A673 (cell line): Measurements from ENCODE around the gene BTBD9. TPM values are rescaled to one million over a fixed set of nuclear protein-coding genes. Genes with fewer than 3 reads are reported as not detected.

Experiments used
- BruUV-seq: library from RNA; stranded (reverse); fragments of 400-500 nt; replicated peaks from 2 replicates; lab custom pipeline; 2021; lab: Mats Ljungman, UMichigan
- CTCF ChIA-PET: fragments of 300-600 bp; sonication (Branson Sonifier 250); formaldehyde crosslinking; loops from one replicate; lab custom pipeline; 2022; ENCODE audit warnings: antibody characterized with exemption; lab: Charles Lee
- POLR2A ChIA-PET: fragments of 300-600 bp; sonication (Branson Sonifier 250); formaldehyde crosslinking; loops from one replicate; lab custom pipeline; 2022; ENCODE audit warnings: antibody characterized with exemption; ENCODE audit not compliant: low non-redundant PET; lab: Charles Lee
- DNase-seq: peaks from one replicate; pipeline ENCODE4 v3.0.0-alpha.2; 2015; ENCODE audit warnings: low spot score
- H3K27ac ChIP-seq: fragments of 200-600 bp; sonication (generic); 2 replicates; pipeline ENCODE4 v1.5.1; 2016; ENCODE audit warnings: mixed run types, low read depth, mild to moderate bottlenecking, mixed read lengths, antibody characterized with exemption, low read length; ENCODE audit not compliant: poor library complexity, severe bottlenecking
- H3K27me3 ChIP-seq: fragments of 200-600 bp; sonication (generic); replicated peaks from 2 replicates; pipeline ENCODE4 v1.6.1; 2017; ENCODE audit warnings: mixed run types, low read depth, mild to moderate bottlenecking, mixed read lengths, antibody characterized with exemption, low read length; ENCODE audit not compliant: insufficient read depth, poor library complexity
- H3K36me3 ChIP-seq: fragments of 200-600 bp; sonication (generic); 2 replicates; pipeline ENCODE4 v1.6.1; 2016; ENCODE audit warnings: mixed run types, mild to moderate bottlenecking, mixed read lengths, antibody characterized with exemption, low read length; ENCODE audit not compliant: insufficient read depth, poor library complexity, severe bottlenecking
- H3K4me1 ChIP-seq: fragments of 200-600 bp; sonication (generic); 2 replicates; pipeline ENCODE4 v1.6.1; 2017; ENCODE audit warnings: mixed run types, mild to moderate bottlenecking, mixed read lengths, antibody characterized with exemption, low read length; ENCODE audit not compliant: insufficient read depth, poor library complexity, severe bottlenecking
- H3K4me3 ChIP-seq: fragments of 200-600 bp; sonication (generic); 2 replicates; pipeline ENCODE4 v1.5.1; 2016; ENCODE audit warnings: low read depth, mixed run types, mild to moderate bottlenecking, mixed read lengths, low read length; ENCODE audit not compliant: poor library complexity, severe bottlenecking
- H3K9me3 ChIP-seq: fragments of 200-600 bp; sonication (generic); 2 replicates; pipeline ENCODE4 v1.6.1; 2016; ENCODE audit warnings: mixed run types, low read depth, mild to moderate bottlenecking, mixed read lengths, antibody characterized with exemption, low read length; ENCODE audit not compliant: poor library complexity, severe bottlenecking
- CTCF ChIP-seq: fragments of 300-800, 200-600 bp; sonication (generic); conservative IDR thresholded peaks from 2 replicates; pipeline ENCODE4 v1.5.1; 2017; ENCODE audit warnings: low read depth, mild to moderate bottlenecking, antibody characterized with exemption, low read length, moderate library complexity, mixed read lengths
- EZH2 ChIP-seq: fragments of 200-600 bp; sonication (generic); IDR thresholded peaks from 2 replicates; pipeline ENCODE4 v1.6.1; 2017; ENCODE audit warnings: borderline replicate concordance, low read depth, mild to moderate bottlenecking, mixed read lengths, antibody characterized with exemption, low read length; ENCODE audit not compliant: poor library complexity, severe bottlenecking
- intact Hi-C: fragments of 100-400 bp; cut with micrococcal nuclease; formaldehyde crosslinking; loops from one replicate; pipeline ENCODE4 v1.10.0; 2022; ENCODE audit not compliant: unreplicated experiment
- total RNA-seq: library from RNA; stranded (reverse); gene quantifications from 2 replicates; pipeline ENCODE4 v1.2.3, GENCODE V29; 2021

BTBD9 gene
- total RNA-seq, 1 experiment from 2014 or later: 8.0 TPM

DNA sequence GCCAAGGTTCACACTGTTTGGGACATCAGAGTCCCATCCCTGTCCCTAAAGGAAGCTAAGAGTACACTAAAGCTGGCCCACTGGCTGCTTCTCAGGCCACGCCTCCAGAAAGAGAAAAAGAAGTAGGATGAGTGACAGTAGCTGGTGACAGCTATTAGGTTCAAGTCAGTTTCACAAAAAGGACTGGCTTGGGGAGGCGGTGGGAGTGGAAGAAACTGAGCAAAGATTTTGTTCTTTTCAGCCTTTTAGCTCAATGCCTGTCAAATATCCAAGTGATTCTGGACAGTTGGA lies 445.5 kb downstream of the BTBD9 start:
- peaks cover 8% of the 10 kb centered on the region for H3K4me1 ChIP-seq
- intact Hi-C loops: no loop called here
- H3K27me3 ChIP-seq: no peaks in the 10 kb centered on the region
- TF ChIP-seq CTCF (no peak), EZH2 (no peak)
- ChIA-PET CTCF (no interaction called here), POLR2A (no interaction called here)
- no peak for DNase-seq
- no peak overlapping the region for H3K4me3 ChIP-seq
- no peaks in the 10 kb centered on the region for H3K36me3 ChIP-seq
- no peak overlapping the region for H3K27ac ChIP-seq
- BruUV-seq: no TSS peak
- no peaks in the 10 kb centered on the region for H3K9me3 ChIP-seq

- no peaks in the 10 kb centered on the region for H3K27me3 ChIP-seq
- no peak overlapping the region for H3K4me3 ChIP-seq
- H3K9me3 ChIP-seq: no peaks in the 10 kb centered on the region
- intact Hi-C loops: no loop called here
- POLR2A ChIA-PET: no interaction called here
- H3K27ac ChIP-seq: no peak overlapping the region
- no peak for DNase-seq
- CTCF ChIA-PET: no interaction called here
- no peak for TF ChIP-seq CTCF
- TF ChIP-seq EZH2: no peak
- no TSS peak for BruUV-seq
- no peaks in the 10 kb centered on the region for H3K36me3 ChIP-seq
- peaks cover 8% of the 10 kb centered on the region for H3K4me1 ChIP-seq
These were observed 446.0 kb downstream of the BTBD9 start for GRCh38 chr6:38193481-38194281.

- H3K4me3 ChIP-seq: no peak overlapping the region
- H3K36me3 ChIP-seq: no peaks in the 10 kb centered on the region
- POLR2A ChIA-PET: no interaction called here
- no peak overlapping the region for H3K27ac ChIP-seq
- no peak for TF ChIP-seq CTCF
- TF ChIP-seq EZH2: no peak
- H3K4me1 ChIP-seq: peaks cover 8% of the 10 kb centered on the region
- H3K27me3 ChIP-seq: no peaks in the 10 kb centered on the region
- H3K9me3 ChIP-seq: no peaks in the 10 kb centered on the region
- CTCF ChIA-PET: no interaction called here
- no TSS peak for BruUV-seq
- DNase-seq: no peak
- intact Hi-C loops: no loop called here
These were observed 446.7 kb downstream of the BTBD9 start for GRCh38 chr6:38193051-38193450.
